ENCODE results near the gene MICAL2.

MICAL2 gene

GRCh38 chr11:12100841-12101242, 9.5 kb upstream of the MICAL2 start:
- DNase-seq (ENCODE audit: low read depth), result no peak
- H3K4me3 ChIP-seq (ENCODE audit: low read depth, low read length), result no peak overlapping the region
- no peak for TF ChIP-seq CTCF (IDR thresholded peaks at IDR 0.05; ENCODE audit: low read depth, low read length, missing control alignments)

DNA sequence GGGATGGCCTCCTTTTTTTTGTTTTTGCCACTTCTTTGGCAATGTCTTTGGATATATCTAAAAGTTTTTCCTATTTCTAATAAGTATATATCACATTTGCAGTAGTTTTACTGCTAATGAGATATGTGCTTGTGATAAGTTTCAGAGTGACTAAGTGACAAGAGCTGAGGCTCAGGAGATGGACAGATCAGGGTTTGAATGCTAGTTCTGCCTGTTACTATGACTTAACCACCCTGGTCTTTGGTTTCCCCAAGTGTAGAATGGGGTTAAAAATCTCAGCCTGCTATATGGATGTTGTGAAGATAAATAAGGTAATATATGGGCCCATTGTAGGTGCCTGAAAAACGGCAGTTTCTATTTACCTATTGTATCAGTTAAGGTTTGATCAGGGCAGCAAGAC, 9.1 kb upstream of the MICAL2 start:
- H3K4me3 ChIP-seq (ENCODE audit: low read depth, low read length), result no peak overlapping the region
- DNase-seq (ENCODE audit: low read depth), result no peak
- TF ChIP-seq CTCF (IDR thresholded peaks at IDR 0.05; ENCODE audit: low read depth, low read length, missing control alignments), result no peak

GRCh38 chr11:12102588-12103410, 7.6 kb upstream of the MICAL2 start:
- TF ChIP-seq CTCF (IDR thresholded peaks at IDR 0.05; ENCODE audit: low read depth, low read length, missing control alignments), result no peak
- no peak for DNase-seq (ENCODE audit: low read depth)
- H3K4me3 ChIP-seq (ENCODE audit: low read depth, low read length), result no peak overlapping the region

DNA sequence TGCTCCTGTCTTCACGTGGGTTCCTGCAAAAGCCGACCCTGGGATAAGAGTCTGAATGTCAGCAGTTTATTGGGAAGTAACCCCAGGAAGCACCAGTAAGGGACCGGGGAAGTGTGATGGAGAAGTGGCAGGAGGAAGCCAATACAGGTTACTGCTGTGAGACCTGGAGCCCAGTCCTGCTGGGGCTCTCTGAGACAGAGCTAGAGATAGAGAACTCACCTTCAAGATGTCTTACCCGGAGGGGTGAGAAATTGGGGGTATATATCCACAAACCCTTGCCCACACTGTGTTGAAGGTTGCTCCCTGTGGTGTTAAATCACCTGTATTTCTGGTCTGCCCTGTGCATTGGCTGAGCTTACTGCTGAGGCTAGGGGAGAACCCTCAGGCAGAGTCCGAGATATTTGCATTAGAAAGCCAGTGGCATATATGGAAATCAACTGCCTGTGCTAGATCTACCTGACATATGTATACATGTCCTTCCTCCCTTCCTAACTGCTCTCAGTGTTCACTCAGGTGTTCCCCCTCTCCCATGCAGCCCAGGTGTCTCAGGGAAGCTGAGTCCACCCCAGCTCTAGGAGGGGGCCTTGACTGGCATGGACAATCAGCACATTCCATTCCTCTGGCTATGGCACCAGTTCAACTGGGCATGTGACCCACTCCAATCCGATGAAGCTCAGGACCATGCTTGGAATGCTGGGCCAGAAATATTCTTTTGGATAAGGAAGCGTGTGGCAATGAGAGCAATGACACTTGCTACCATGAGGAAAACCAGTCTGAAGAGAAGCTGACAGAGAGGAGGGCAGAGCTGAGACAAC, 6.8 kb upstream of the MICAL2 start:
- DNase-seq (ENCODE audit: low read depth), result no peak
- TF ChIP-seq CTCF (IDR thresholded peaks at IDR 0.05; ENCODE audit: low read depth, low read length, missing control alignments), result no peak
- no peak overlapping the region for H3K4me3 ChIP-seq (ENCODE audit: low read depth, low read length)

DNA sequence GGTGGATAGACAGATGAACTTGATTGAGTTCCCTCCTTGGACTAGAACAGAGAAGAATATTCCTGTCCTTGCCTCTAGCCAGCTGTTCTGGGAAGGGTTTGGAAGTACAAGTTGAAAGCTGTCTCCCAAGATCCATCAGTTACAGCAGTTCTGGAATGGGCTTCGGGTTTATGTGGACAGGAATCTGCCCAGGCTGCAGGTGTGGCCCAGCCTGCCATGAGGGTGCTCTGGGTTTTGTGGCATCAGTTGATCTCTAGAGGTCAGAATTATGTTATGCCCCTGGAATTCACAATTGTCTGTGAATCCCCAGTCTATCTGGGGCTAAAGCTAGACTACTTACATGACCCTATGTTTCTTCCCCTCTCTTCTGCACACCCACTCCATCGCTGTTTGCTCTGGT, 4.9 kb upstream of the MICAL2 start:
- no peak overlapping the region for H3K4me3 ChIP-seq (ENCODE audit: low read depth, low read length)

GRCh38 chr11:12106101-12106500, 4.3 kb upstream of the MICAL2 start:
- TF ChIP-seq CTCF (IDR thresholded peaks at IDR 0.05; ENCODE audit: low read depth, low read length, missing control alignments), result no peak
- H3K4me3 ChIP-seq (ENCODE audit: low read depth, low read length), result no peak overlapping the region

More for the DNA sequence above, 4.9 kb upstream of the MICAL2 start:
- no peak for DNase-seq (ENCODE audit: low read depth)
- no peak for TF ChIP-seq CTCF (IDR thresholded peaks at IDR 0.05; ENCODE audit: low read depth, low read length, missing control alignments)

More at GRCh38 chr11:12106101-12106500, 4.3 kb upstream of the MICAL2 start:
- no peak for DNase-seq (ENCODE audit: low read depth)

All from GM12864 (cell line).